SK-N-SH treated with all-trans-retinoic acid at 6 μM for 48 hours (cell line): ENCODE measurements around the gene NHSL2.

Experiments
- ESRRG ChIP-seq: fragments of 250-450 bp; sonication (Bioruptor Pico); IDR thresholded peaks from 2 replicates; pipeline ENCODE4 v1.6.1; 2021; ENCODE audit warnings: mild to moderate bottlenecking
- PATZ1 ChIP-seq: fragments of 250-450 bp; sonication (Bioruptor Pico); IDR thresholded peaks from 2 replicates; pipeline ENCODE4 v1.8.0; 2020; ENCODE audit warnings: mild to moderate bottlenecking, moderate library complexity, borderline replicate concordance

GRCh38 chrX:71949844-71950445 lies 39.3 kb downstream of the NHSL2 start:
- TF ChIP-seq ESRRG (no peak), PATZ1 (no peak)
